ENCODE measurements around the gene MANBA.
A peak's percentile ranks its signal among the peaks of the same experiment; 100 is the strongest.
"Not testable (repeated sequence)": the region's sequence is repeated elsewhere in the genome, so short reads cannot be mapped to it uniquely, and the experiment has no call there.

MANBA gene

DNA sequence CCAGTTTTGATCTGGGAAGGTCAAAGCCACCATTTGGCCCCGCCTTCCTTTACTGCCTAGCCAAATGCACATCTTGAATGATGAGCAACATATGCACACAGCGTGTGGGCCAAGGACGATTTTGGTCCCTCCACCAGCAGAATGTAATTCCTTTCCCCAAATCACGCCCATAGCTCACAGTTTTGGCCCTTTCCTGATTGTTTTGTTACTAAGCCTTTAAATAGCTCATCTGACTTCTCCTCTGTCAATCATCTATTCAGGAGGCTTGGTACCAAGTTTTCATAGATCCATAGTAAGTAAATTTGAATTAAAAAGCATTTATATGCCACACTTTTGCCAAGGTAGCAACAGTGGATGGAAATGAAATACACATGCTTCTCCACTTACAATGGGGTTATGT is 136.3 kb downstream of the MANBA start:
- Histone ChIP-seq H3F3A (ENCODE audit: low read depth) (no peaks in the 10 kb centered on the region), H3K79me2 (ENCODE audit: insufficient read depth, low read length) (no peaks in the 10 kb centered on the region), H3K9ac (ENCODE audit: low read depth, low read length, poor library complexity, severe bottlenecking) (no peak overlapping the region), H3K4me1 (ENCODE audit: insufficient read depth, low read length, poor library complexity, severe bottlenecking) (peaks cover 14% of the 10 kb centered on the region), H3K9me3 (ENCODE audit: insufficient read depth, low read depth, low read length) (no peaks in the 10 kb centered on the region), H4K20me1 (ENCODE audit: insufficient read depth, low read length, poor library complexity, severe bottlenecking) (no peaks in the 10 kb centered on the region), H3K36me3 (ENCODE audit: insufficient read depth, low read length) (no peaks in the 10 kb centered on the region), H3K9me2 (replicated peaks; ENCODE audit: low read depth, low read length) (no peaks in the 10 kb centered on the region), H3K4me3 (ENCODE audit: low read length, poor library complexity, severe bottlenecking) (no peak overlapping the region), H2AFZ (ENCODE audit: low read length) (no peak overlapping the region), H3K4me2 (ENCODE audit: low read depth, low read length, poor library complexity, severe bottlenecking) (no peak overlapping the region), H3K27me3 (ENCODE audit: insufficient read depth, low read length, poor library complexity, severe bottlenecking) (no peaks in the 10 kb centered on the region)
- TF ChIP-seq, protein P1, sequence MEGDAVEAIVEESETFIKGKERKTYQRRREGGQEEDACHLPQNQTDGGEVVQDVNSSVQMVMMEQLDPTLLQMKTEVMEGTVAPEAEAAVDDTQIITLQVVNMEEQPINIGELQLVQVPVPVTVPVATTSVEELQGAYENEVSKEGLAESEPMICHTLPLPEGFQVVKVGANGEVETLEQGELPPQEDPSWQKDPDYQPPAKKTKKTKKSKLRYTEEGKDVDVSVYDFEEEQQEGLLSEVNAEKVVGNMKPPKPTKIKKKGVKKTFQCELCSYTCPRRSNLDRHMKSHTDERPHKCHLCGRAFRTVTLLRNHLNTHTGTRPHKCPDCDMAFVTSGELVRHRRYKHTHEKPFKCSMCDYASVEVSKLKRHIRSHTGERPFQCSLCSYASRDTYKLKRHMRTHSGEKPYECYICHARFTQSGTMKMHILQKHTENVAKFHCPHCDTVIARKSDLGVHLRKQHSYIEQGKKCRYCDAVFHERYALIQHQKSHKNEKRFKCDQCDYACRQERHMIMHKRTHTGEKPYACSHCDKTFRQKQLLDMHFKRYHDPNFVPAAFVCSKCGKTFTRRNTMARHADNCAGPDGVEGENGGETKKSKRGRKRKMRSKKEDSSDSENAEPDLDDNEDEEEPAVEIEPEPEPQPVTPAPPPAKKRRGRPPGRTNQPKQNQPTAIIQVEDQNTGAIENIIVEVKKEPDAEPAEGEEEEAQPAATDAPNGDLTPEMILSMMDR (conservative IDR thresholded peaks at IDR 0.05; ENCODE audit: low read length): no peak

DNA sequence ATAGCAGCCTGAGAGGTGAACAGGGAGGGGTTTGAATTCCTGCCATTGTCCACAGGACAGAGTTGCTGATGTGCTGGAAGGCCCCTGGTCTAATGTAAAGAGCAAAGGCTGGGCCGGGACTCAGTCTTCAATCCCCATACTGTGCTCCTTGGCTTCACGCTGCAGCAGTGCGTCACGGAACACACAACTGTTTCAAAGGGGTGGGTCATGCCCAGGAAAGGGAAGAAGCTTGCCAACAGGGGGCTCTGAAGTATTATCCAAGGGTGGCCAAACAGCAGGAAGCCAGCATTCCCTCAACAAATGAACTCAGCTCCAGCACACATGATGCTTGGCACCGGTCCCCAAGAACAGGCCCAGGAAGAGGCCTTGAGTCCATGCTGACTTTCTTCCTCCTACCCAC is 137.1 kb downstream of the MANBA start:
- Histone ChIP-seq H3K79me2 (ENCODE audit: insufficient read depth, low read length) (no peaks in the 10 kb centered on the region), H3K4me2 (ENCODE audit: low read depth, low read length, poor library complexity, severe bottlenecking) (no peak overlapping the region), H3F3A (ENCODE audit: low read depth) (no peaks in the 10 kb centered on the region), H3K27me3 (ENCODE audit: insufficient read depth, low read length, poor library complexity, severe bottlenecking) (no peaks in the 10 kb centered on the region), H3K36me3 (ENCODE audit: insufficient read depth, low read length) (no peaks in the 10 kb centered on the region), H3K9ac (ENCODE audit: low read depth, low read length, poor library complexity, severe bottlenecking) (no peak overlapping the region), H2AFZ (ENCODE audit: low read length) (no peak overlapping the region), H3K9me3 (ENCODE audit: insufficient read depth, low read depth, low read length) (no peaks in the 10 kb centered on the region), H3K9me2 (replicated peaks; ENCODE audit: low read depth, low read length) (no peaks in the 10 kb centered on the region), H4K20me1 (ENCODE audit: insufficient read depth, low read length, poor library complexity, severe bottlenecking) (no peaks in the 10 kb centered on the region), H3K4me3 (ENCODE audit: low read length, poor library complexity, severe bottlenecking) (no peak overlapping the region), H3K4me1 (ENCODE audit: insufficient read depth, low read length, poor library complexity, severe bottlenecking) (peaks cover 14% of the 10 kb centered on the region)
- TF ChIP-seq, protein P1 (conservative IDR thresholded peaks at IDR 0.05; ENCODE audit: low read length): peak; percentile 44
- TF ChIP-seq EZH2phosphoT487 (IDR thresholded peaks at IDR 0.05; ENCODE audit: borderline replicate concordance): no peak

DNA sequence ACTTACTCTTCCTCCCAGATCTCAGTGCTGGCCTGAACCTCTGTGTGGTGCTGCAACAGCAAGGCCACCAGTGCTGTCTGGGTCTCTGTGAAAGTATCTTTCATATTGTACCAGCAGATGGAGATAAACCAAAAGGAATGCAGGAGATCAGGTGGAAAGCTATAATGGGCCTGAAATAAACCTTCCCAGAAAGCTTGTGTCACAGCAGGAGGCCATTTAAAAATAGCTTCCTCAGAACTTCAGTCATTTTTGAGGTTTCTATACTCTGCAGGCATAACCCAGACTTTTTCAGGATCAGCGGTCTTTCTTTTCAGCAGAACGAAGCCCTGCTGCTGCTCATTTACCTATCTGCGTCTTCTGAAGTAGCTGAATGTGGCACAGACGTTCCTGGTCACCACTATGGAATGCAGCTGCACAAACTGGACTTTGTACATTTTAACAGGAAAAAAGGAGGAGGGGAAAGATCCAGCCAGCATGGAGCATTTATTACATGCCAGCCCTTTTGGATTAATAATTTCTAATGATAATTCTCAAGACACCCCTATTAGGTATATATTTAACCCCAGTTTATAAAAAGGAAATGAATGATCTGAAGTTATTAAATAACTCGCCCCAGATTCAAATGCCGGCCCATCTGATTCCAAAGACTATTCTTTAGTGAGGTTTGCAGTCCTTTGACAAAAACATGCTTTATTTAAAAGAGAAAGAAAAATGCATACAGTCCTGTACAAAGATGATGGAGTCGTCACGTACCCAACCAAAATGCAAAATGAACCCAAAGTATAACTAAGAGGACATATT is 139.9 kb downstream of the MANBA start:
- no peak overlapping the region for H3K4me3 ChIP-seq (ENCODE audit: low read length, poor library complexity, severe bottlenecking)
- no peaks in the 10 kb centered on the region for H3K9me2 ChIP-seq (replicated peaks; ENCODE audit: low read depth, low read length)
- peaks cover 10% of the 10 kb centered on the region for H3K4me1 ChIP-seq (ENCODE audit: insufficient read depth, low read length, poor library complexity, severe bottlenecking)
- H3K36me3 ChIP-seq (ENCODE audit: insufficient read depth, low read length): peaks cover 12% of the 10 kb centered on the region; the same call in 1 of the 2 replicates
- H3K27me3 ChIP-seq (ENCODE audit: insufficient read depth, low read length, poor library complexity, severe bottlenecking): no peaks in the 10 kb centered on the region
- no peak overlapping the region for H2AFZ ChIP-seq (ENCODE audit: low read length)
- H4K20me1 ChIP-seq (ENCODE audit: insufficient read depth, low read length, poor library complexity, severe bottlenecking): no peaks in the 10 kb centered on the region
- TF ChIP-seq EZH2phosphoT487 (IDR thresholded peaks at IDR 0.05; ENCODE audit: borderline replicate concordance): no peak
- TF ChIP-seq, protein P1 (conservative IDR thresholded peaks at IDR 0.05; ENCODE audit: low read length): peak; percentile 80
- no peaks in the 10 kb centered on the region for H3F3A ChIP-seq (ENCODE audit: low read depth)
- no peak overlapping the region for H3K4me2 ChIP-seq (ENCODE audit: low read depth, low read length, poor library complexity, severe bottlenecking)
- no peaks in the 10 kb centered on the region for H3K9me3 ChIP-seq (ENCODE audit: insufficient read depth, low read depth, low read length)
- H3K79me2 ChIP-seq (ENCODE audit: insufficient read depth, low read length): no peaks in the 10 kb centered on the region
- H3K9ac ChIP-seq (ENCODE audit: low read depth, low read length, poor library complexity, severe bottlenecking): no peak overlapping the region

DNA sequence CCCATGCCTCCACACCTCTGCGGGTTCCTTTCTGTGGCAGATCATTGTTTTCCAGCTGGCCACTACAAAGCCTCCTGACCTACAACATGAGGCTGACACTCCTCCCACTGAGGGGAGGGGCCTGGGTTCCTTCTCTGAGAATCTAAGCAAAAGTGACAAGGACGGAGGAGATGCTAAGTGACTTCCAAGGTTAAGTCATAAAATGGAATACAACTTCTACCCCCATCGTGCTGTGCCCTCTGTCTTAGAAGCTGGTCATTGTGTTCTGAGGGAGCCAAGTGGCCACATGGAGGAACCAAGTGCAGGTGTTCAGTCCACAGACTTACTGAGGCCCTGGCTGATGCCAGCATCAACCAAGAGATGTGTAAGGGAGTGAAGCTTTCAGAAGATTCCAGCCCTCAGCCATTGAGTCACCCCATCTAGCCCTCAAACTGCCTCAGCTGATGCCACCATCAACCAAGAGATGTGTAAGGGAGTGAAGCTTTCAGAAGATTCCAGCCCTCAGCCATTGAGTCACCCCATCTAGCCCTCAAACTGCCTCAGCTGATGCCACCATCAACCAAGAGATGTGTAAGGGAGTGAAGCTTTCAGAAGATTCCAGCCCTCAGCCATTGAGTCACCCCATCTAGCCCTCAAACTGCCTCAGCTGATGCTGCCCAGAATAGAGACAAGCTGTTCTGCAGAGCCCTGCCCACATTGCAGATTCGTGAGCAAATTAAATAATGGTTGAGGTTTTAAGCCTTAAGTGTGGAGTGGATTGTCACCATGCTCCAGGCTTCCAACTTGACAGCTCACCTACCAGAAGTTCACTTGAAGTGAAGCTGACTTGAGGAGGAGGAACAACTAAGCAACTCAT is 140.8 kb downstream of the MANBA start:
- H3K27me3 ChIP-seq (ENCODE audit: insufficient read depth, low read length, poor library complexity, severe bottlenecking); H2AFZ ChIP-seq (ENCODE audit: low read length); H3F3A ChIP-seq (ENCODE audit: low read depth); H3K9me2 ChIP-seq (replicated peaks; ENCODE audit: low read depth, low read length); H3K4me3 ChIP-seq (ENCODE audit: low read length, poor library complexity, severe bottlenecking); H3K9me3 ChIP-seq (ENCODE audit: insufficient read depth, low read depth, low read length); H3K79me2 ChIP-seq (ENCODE audit: insufficient read depth, low read length); H4K20me1 ChIP-seq (ENCODE audit: insufficient read depth, low read length, poor library complexity, severe bottlenecking); H3K9ac ChIP-seq (ENCODE audit: low read depth, low read length, poor library complexity, severe bottlenecking); H3K4me2 ChIP-seq (ENCODE audit: low read depth, low read length, poor library complexity, severe bottlenecking); H3K4me1 ChIP-seq (ENCODE audit: insufficient read depth, low read length, poor library complexity, severe bottlenecking): not testable (repeated sequence)
- H3K36me3 ChIP-seq (ENCODE audit: insufficient read depth, low read length): peaks cover 18% of the 10 kb centered on the region; the same call in 1 of the 2 replicates

DNA sequence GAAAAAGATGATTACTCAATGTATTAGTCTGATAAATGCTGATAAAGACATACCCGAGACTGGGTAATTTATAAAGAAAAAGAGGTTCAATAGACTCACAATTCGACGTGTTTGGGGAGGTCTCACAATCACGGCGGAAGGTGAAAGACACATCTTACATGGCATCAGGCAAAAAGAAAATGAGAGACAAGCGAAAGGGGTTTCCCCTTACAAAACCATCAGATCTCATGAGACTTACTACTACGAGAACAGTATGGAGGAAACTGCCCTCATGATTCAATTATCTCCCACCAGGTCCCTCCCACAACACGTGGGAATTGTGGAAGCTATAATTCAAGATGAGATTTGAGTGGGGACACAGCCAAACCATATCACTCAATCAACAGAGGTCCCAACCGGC is 141.7 kb downstream of the MANBA start:
- not testable (repeated sequence) for H3K4me1 ChIP-seq (ENCODE audit: insufficient read depth, low read length, poor library complexity, severe bottlenecking); H3F3A ChIP-seq (ENCODE audit: low read depth); H3K9me2 ChIP-seq (replicated peaks; ENCODE audit: low read depth, low read length)

More for the DNA sequence above, 141.7 kb downstream of the MANBA start:
- not testable (repeated sequence) for H2AFZ ChIP-seq (ENCODE audit: low read length); H4K20me1 ChIP-seq (ENCODE audit: insufficient read depth, low read length, poor library complexity, severe bottlenecking); H3K4me3 ChIP-seq (ENCODE audit: low read length, poor library complexity, severe bottlenecking); H3K9me3 ChIP-seq (ENCODE audit: insufficient read depth, low read depth, low read length); H3K4me2 ChIP-seq (ENCODE audit: low read depth, low read length, poor library complexity, severe bottlenecking); H3K9ac ChIP-seq (ENCODE audit: low read depth, low read length, poor library complexity, severe bottlenecking); H3K27me3 ChIP-seq (ENCODE audit: insufficient read depth, low read length, poor library complexity, severe bottlenecking); H3K79me2 ChIP-seq (ENCODE audit: insufficient read depth, low read length)
- peaks cover 28% of the 10 kb centered on the region; the same call in 1 of the 2 replicates for H3K36me3 ChIP-seq (ENCODE audit: insufficient read depth, low read length)

Data from Loucy (cell line).